HG03064 (cell line): Measurements from ENCODE around the gene FOXD2.
A peak's percentile ranks its signal among the peaks of the same experiment; 100 is the strongest.

Experiments
- ATAC-seq: cut with Tn5 transposase; IDR thresholded peaks from one replicate; pipeline ENCODE4 v1.9.1; 2021; ENCODE audit warnings: low read depth; ENCODE audit not compliant: unreplicated experiment

The FOXD2 gene

GRCh38 chr1:47416319-47417169, 21.3 kb upstream of the FOXD2 start:
- ATAC-seq: no peak

- no peak for ATAC-seq
Measured at GRCh38 chr1:47417170-47418044, 20.4 kb upstream of the FOXD2 start.

GRCh38 chr1:47418122-47418521, 19.7 kb upstream of the FOXD2 start:
- no peak for ATAC-seq

- no peak for ATAC-seq
Measured at GRCh38 chr1:47418681-47419325, 19.0 kb upstream of the FOXD2 start.

GRCh38 chr1:47420547-47420946, 17.3 kb upstream of the FOXD2 start:
- no peak for ATAC-seq

GRCh38 chr1:47423872-47424271, 14.0 kb upstream of the FOXD2 start:
- no peak for ATAC-seq

- no peak for ATAC-seq
Measured at GRCh38 chr1:47424336-47424982, 13.4 kb upstream of the FOXD2 start.

- no peak for ATAC-seq
Measured at GRCh38 chr1:47431534-47431933, 6.3 kb upstream of the FOXD2 start.

GRCh38 chr1:47432071-47433036, 5.5 kb upstream of the FOXD2 start:
- ATAC-seq: no peak

GRCh38 chr1:47433037-47433421, 4.8 kb upstream of the FOXD2 start:
- no peak for ATAC-seq

- no peak for ATAC-seq
Measured at GRCh38 chr1:47433477-47434050, 4.3 kb upstream of the FOXD2 start.

- ATAC-seq: no peak
Measured at GRCh38 chr1:47434051-47434842, 3.6 kb upstream of the FOXD2 start.

- no peak for ATAC-seq
Measured at GRCh38 chr1:47435506-47436303, 2.1 kb upstream of the FOXD2 start.

- peak; percentile 43 for ATAC-seq
Measured at GRCh38 chr1:47436304-47436978, 1.4 kb upstream of the FOXD2 start.

- ATAC-seq: peak; percentile 18
Measured at GRCh38 chr1:47436979-47437446, 831 bp upstream of the FOXD2 start.

- peak; percentile 4 for ATAC-seq
Measured at GRCh38 chr1:47438165-47439016, 547 bp downstream of the FOXD2 start.
